A549 (cell line): ENCODE measurements around the gene HSPA1A.
"Not testable (repeated sequence)": the region's sequence is repeated elsewhere in the genome, so short reads cannot be mapped to it uniquely, and the experiment has no call there.

Experiments used
- CEBPB ChIP-seq, 2 experiments: fragments of >200 bp in 1 of 2; sonication (Bioruptor Twin) in 1 of 2; formaldehyde crosslinking in 1 of 2; IDR thresholded peaks; 2 replicates each; pipeline ENCODE4 v1.6.1; 2012 to 2016
- CHD4 ChIP-seq: fragments of 200-600 bp; sonication (generic); IDR thresholded peaks from 2 replicates; pipeline ENCODE4 v1.6.1; 2016; ENCODE audit warnings: antibody characterized with exemption, mild to moderate bottlenecking, borderline replicate concordance
- EP300 ChIP-seq, 2 experiments: fragments of >200 bp; sonication (Bioruptor Twin); formaldehyde crosslinking; IDR thresholded peaks; 2 replicates in 1 of 2; 3 replicates in 1 of 2; pipeline ENCODE4 v1.6.1; 2016 to 2017
- ESRRA ChIP-seq: fragments of 150-350 bp; IDR thresholded peaks from 2 replicates; pipeline ENCODE4 v1.6.1; 2014; ENCODE audit warnings: mild to moderate bottlenecking, low read length, borderline replicate concordance
- JUN ChIP-seq, 2 experiments: fragments of >200 bp; sonication (Bioruptor Twin); formaldehyde crosslinking; IDR thresholded peaks; 2 replicates in 1 of 2; 3 replicates in 1 of 2; pipeline ENCODE4 v1.6.1; 2016 to 2017
- KDM1A ChIP-seq: fragments of 200-600 bp; sonication (generic); IDR thresholded peaks from 2 replicates; pipeline ENCODE4 v1.6.1; 2016; ENCODE audit warnings: low read depth, mild to moderate bottlenecking
- KDM5A ChIP-seq: fragments of 200-600 bp; sonication (generic); IDR thresholded peaks from 2 replicates; pipeline ENCODE4 v1.6.1; 2016; ENCODE audit warnings: antibody characterized with exemption, mild to moderate bottlenecking
- POLR2A ChIP-seq: IDR thresholded peaks from 2 replicates; pipeline ENCODE4 v1.6.1; 2012; ENCODE audit warnings: mild to moderate bottlenecking, low read length
- RARB ChIP-seq: fragments of 250-450 bp; sonication (Bioruptor Pico); IDR thresholded peaks from 2 replicates; pipeline ENCODE4 v1.8.0; 2021; ENCODE audit warnings: mild to moderate bottlenecking, moderate library complexity
- REST ChIP-seq: fragments of 200-600 bp; sonication (generic); IDR thresholded peaks from 2 replicates; pipeline ENCODE4 v1.6.1; 2016; ENCODE audit warnings: antibody characterized with exemption, mild to moderate bottlenecking, moderate library complexity
- RFX5 ChIP-seq: fragments of 450-650 bp; IDR thresholded peaks from 2 replicates; pipeline ENCODE4 v1.7.1; 2014; ENCODE audit warnings: antibody characterized with exemption, mild to moderate bottlenecking, moderate library complexity
- TP53 ChIP-seq: fragments of 250-450 bp; sonication (Bioruptor Pico); IDR thresholded peaks from 2 replicates; pipeline ENCODE4 v1.5.0; 2021; ENCODE audit warnings: mild to moderate bottlenecking, moderate library complexity
- TF ChIP-seq, protein P1 (sequence below): fragments of >200 bp; sonication (Bioruptor Twin); formaldehyde crosslinking; IDR thresholded peaks from 3 replicates; pipeline ENCODE4 v1.5.1; 2016
- TF ChIP-seq, protein P2 (sequence below): IDR thresholded peaks from 2 replicates; pipeline ENCODE4 v1.6.1; 2012

DNA sequence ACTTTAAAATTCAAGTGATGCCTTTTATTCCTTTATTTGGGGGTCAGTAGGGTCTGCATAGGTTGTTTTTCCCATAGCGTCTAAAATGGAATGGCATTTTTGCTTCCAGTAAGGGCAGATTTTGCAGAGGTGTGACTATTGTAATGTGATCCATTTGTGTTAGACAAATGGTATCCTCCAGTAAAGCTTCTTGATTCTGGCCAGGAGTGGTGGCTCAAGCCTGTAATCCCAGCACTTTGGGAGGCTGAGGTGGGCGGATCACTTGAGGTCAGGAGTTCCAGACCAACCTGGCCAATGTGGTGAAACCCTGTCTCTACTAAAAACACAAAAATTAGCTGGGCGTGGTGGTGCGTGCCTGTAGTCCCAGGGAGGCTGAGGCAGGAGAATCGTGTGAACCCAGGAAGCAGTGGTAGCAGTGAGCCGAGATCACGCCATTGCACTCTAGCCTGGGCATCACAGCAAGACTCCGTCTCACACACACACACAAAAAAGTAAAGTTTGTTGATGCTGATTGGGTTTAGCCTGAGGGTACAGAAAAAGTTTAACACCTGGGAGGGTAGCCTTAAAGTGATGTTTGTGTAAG, 2.7 kb downstream of the HSPA1A start:
- TF ChIP-seq, protein P1, sequence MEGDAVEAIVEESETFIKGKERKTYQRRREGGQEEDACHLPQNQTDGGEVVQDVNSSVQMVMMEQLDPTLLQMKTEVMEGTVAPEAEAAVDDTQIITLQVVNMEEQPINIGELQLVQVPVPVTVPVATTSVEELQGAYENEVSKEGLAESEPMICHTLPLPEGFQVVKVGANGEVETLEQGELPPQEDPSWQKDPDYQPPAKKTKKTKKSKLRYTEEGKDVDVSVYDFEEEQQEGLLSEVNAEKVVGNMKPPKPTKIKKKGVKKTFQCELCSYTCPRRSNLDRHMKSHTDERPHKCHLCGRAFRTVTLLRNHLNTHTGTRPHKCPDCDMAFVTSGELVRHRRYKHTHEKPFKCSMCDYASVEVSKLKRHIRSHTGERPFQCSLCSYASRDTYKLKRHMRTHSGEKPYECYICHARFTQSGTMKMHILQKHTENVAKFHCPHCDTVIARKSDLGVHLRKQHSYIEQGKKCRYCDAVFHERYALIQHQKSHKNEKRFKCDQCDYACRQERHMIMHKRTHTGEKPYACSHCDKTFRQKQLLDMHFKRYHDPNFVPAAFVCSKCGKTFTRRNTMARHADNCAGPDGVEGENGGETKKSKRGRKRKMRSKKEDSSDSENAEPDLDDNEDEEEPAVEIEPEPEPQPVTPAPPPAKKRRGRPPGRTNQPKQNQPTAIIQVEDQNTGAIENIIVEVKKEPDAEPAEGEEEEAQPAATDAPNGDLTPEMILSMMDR, result not testable (repeated sequence)
- not testable (repeated sequence) for TF ChIP-seq RARB; REST; JUN (IDR thresholded peaks at IDR 0.05); CHD4; KDM5A; KDM1A; CEBPB (IDR thresholded peaks at IDR 0.05); TP53 (CRISPR knock-in tag); EP300 (IDR thresholded peaks at IDR 0.05); ESRRA; POLR2A; RFX5
- TF ChIP-seq, protein P2, sequence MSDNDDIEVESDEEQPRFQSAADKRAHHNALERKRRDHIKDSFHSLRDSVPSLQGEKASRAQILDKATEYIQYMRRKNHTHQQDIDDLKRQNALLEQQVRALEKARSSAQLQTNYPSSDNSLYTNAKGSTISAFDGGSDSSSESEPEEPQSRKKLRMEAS, result not testable (repeated sequence)
